HepG2 (cell line): ENCODE results near the gene PHF14. TPM values are rescaled to one million over a fixed set of nuclear protein-coding genes. Genes with fewer than 3 reads are reported as not detected.

Experiments used
- ATAC-seq: fragments of 200-7000 bp; cut with Tn5 transposase; 3 replicates; pipeline ENCODE4 v1.9.1; 2020; ENCODE audit warnings: mild to moderate bottlenecking, moderate library complexity
- BruUV-seq: library from RNA; stranded (reverse); fragments of 400-500 nt; replicated peaks from 2 replicates; lab custom pipeline; 2021; lab: Mats Ljungman, UMichigan
- CTCF ChIA-PET: fragments of 300-600 bp; formaldehyde crosslinking; extraction: SDS; loops from one replicate; lab custom pipeline; 2021; ENCODE audit warnings: low total read pairs, inconsistent platforms, low intra/inter-chr PET ratio; lab: Yijun Ruan, JAX
- POLR2A ChIA-PET: fragments of 350-600 bp; sonication (Branson Sonifier 250); formaldehyde crosslinking; loops from one replicate; lab custom pipeline; 2020; ENCODE audit warnings: antibody characterized with exemption, inconsistent platforms; lab: Yijun Ruan, JAX
- DNase-seq: peaks from one replicate; pipeline ENCODE4 v3.0.0-alpha.2; 2015; ENCODE audit warnings: low spot score
- FAIRE-seq: peaks from 3 replicates; lab custom pipeline; 2011; peaks lifted over from hg19 to GRCh38; lab: Jason Lieb, UNC
- H2AFZ ChIP-seq: one replicate; pipeline ENCODE4 v1.6.1; 2011; ENCODE audit warnings: low read length, inconsistent platforms
- H3K27ac ChIP-seq: fragments of 300-600 bp; 3 replicates; pipeline ENCODE4 v1.8.0; 2011; ENCODE audit warnings: mixed run types, mild to moderate bottlenecking, mixed read lengths, low read length, inconsistent platforms; ENCODE audit not compliant: insufficient read depth; ENCODE audit errors: extremely low read length
- H3K27me3 ChIP-seq, 2 experiments: fragments of 200-600 bp in 1 of 2; 2 replicates in 1 of 2; 3 replicates in 1 of 2; pipeline versions ENCODE4 v1.6.0 to v1.8.0; 2011; ENCODE audit warnings: low read length in 2 of 2, mild to moderate bottlenecking in 2 of 2, moderate library complexity in 2 of 2, inconsistent platforms in 1 of 2; ENCODE audit not compliant: insufficient read depth in 2 of 2, control insufficient read depth in 1 of 2
- H3K36me3 ChIP-seq, 2 experiments: fragments of 200-600 bp in 1 of 2; replicated peaks in 1 of 2; 2 replicates in 1 of 2; 3 replicates in 1 of 2; pipeline versions ENCODE4 v1.5.1 to v1.8.0; 2011; ENCODE audit warnings: low read length in 2 of 2, inconsistent platforms in 1 of 2; ENCODE audit not compliant: insufficient read depth in 2 of 2, control insufficient read depth in 1 of 2
- H3K4me1 ChIP-seq: 2 replicates; pipeline ENCODE4 v1.5.1; 2012; ENCODE audit warnings: low read length, inconsistent platforms; ENCODE audit not compliant: insufficient read depth
- H3K4me2 ChIP-seq: 2 replicates; pipeline ENCODE4 v1.6.0; 2011; ENCODE audit warnings: low read depth, low read length, inconsistent platforms
- H3K4me3 ChIP-seq, 3 experiments: fragments of 200-600 bp in 1 of 3; sonication (generic), shearing (Covaris generic) in 1 of 3; replicated peaks in 1 of 3; 2 replicates each; pipeline ENCODE4 v1.5.1; 2011 to 2016; ENCODE audit warnings: low read length in 3 of 3, inconsistent platforms in 2 of 3, low read depth in 2 of 3, mild to moderate bottlenecking in 2 of 3, control low read depth in 1 of 3, mixed read lengths in 1 of 3; ENCODE audit not compliant: insufficient read depth in 1 of 3
- H3K79me2 ChIP-seq: one replicate; pipeline ENCODE4 v1.6.1; 2011; ENCODE audit warnings: low read length, inconsistent platforms; ENCODE audit not compliant: insufficient read depth
- H3K9ac ChIP-seq: 2 replicates; pipeline ENCODE4 v1.6.0; 2011; ENCODE audit warnings: mild to moderate bottlenecking, low read depth, low read length, inconsistent platforms; ENCODE audit not compliant: insufficient read depth
- H3K9me3 ChIP-seq: 2 replicates; pipeline ENCODE4 v1.5.1; 2012; ENCODE audit warnings: mild to moderate bottlenecking, low read length
- H4K20me1 ChIP-seq: 2 replicates; pipeline ENCODE4 v1.6.0; 2011; ENCODE audit warnings: inconsistent platforms, mild to moderate bottlenecking, low read length, moderate library complexity; ENCODE audit not compliant: insufficient read depth
- DRAP1 ChIP-seq: IDR thresholded peaks from 2 replicates; pipeline ENCODE4 v1.6.1; 2016; ENCODE audit warnings: missing genetic modification reagents, missing compliant biosample characterization
- GABPB1 ChIP-seq: IDR thresholded peaks from 2 replicates; pipeline ENCODE4 v1.6.1; 2016; ENCODE audit warnings: mild to moderate bottlenecking, missing genetic modification reagents, moderate library complexity, missing compliant biosample characterization
- NR3C1 ChIP-seq: sonication (generic); formaldehyde crosslinking; IDR thresholded peaks from 2 replicates; pipeline ENCODE4 v1.4.0; 2020; ENCODE audit warnings: missing genetic modification reagents
- RBM22 ChIP-seq: fragments of 200-400 bp; formaldehyde crosslinking; optimal IDR thresholded peaks from 2 replicates; pipeline ENCODE3; 2017; ENCODE audit warnings: mild to moderate bottlenecking, low read length, moderate library complexity
- RFXANK ChIP-seq: IDR thresholded peaks from 2 replicates; pipeline ENCODE4 v1.6.1; 2016
- SCMH1 ChIP-seq: sonication (generic); formaldehyde crosslinking; IDR thresholded peaks from 2 replicates; pipeline ENCODE4 v1.9.0; 2021; ENCODE audit warnings: missing genetic modification reagents, mild to moderate bottlenecking, borderline replicate concordance
- TBL1XR1 ChIP-seq: fragments of 150-350 bp; IDR thresholded peaks from 2 replicates; pipeline ENCODE4 v1.6.1; 2014; ENCODE audit warnings: borderline replicate concordance, low read length; ENCODE audit not compliant: partially characterized antibody
- ZHX2 ChIP-seq, 2 experiments: sonication (generic) in 1 of 2; formaldehyde crosslinking in 1 of 2; IDR thresholded peaks; 2 replicates each; pipeline versions ENCODE4 v1.6.1 to v1.9.0; 2014 to 2022; ENCODE audit warnings: antibody characterized with exemption in 1 of 2, borderline replicate concordance in 1 of 2, inconsistent platforms in 1 of 2, low read depth in 1 of 2, missing genetic modification reagents in 1 of 2
- ZNF136 ChIP-seq: sonication (generic); formaldehyde crosslinking; IDR thresholded peaks from 2 replicates; pipeline ENCODE4 v1.8.1; 2022; ENCODE audit warnings: low read depth, mild to moderate bottlenecking, moderate library complexity, missing genetic modification reagents
- ZNF354B ChIP-seq: sonication (generic); formaldehyde crosslinking; IDR thresholded peaks from 2 replicates; pipeline ENCODE4 v1.8.0; 2022; ENCODE audit warnings: mild to moderate bottlenecking, missing genetic modification reagents
- ZNF597 ChIP-seq: sonication (generic); formaldehyde crosslinking; IDR thresholded peaks from 2 replicates; pipeline ENCODE4 v1.5.0; 2020; ENCODE audit warnings: missing genetic modification reagents
- ZNF878 ChIP-seq: sonication (generic); formaldehyde crosslinking; IDR thresholded peaks from 2 replicates; pipeline ENCODE4 v1.8.1; 2023; ENCODE audit warnings: mild to moderate bottlenecking, missing genetic modification reagents, moderate library complexity
- ZSCAN29 ChIP-seq: sonication (generic); formaldehyde crosslinking; conservative IDR thresholded peaks from 2 replicates; pipeline ENCODE4 v1.4.0; 2020; ENCODE audit warnings: mild to moderate bottlenecking, missing genetic modification reagents
- WGBS: methylation state at CpG from one replicate; pipeline ENCODE4 v1.1.6; 2017; ENCODE audit warnings: low lambda C conversion rate; 5-methylcytosine and 5-hydroxymethylcytosine counted together
- in situ Hi-C: cut with HindIII; loops from 2 replicates; pipeline ENCODE4 v1.10.0; 2017; ENCODE audit warnings: low pct_unique_long_range_greater_than_20kb; ENCODE audit not compliant: extremely low pct_ligation_motif_present
- intact Hi-C: fragments of 100-400 bp; cut with micrococcal nuclease; formaldehyde crosslinking; loops from one replicate; pipeline ENCODE4 v1.10.0; 2022; ENCODE audit not compliant: unreplicated experiment
- polyA plus RNA-seq, 8 experiments: library from polyadenylated mRNA; depleted of rRNA in 3 of 8; stranded (reverse) in 7 of 8; unstranded in 1 of 8; fragments of >200 nt; fragmentation: Illumina TruSeq in 4 of 8; extraction: Trizol in 4 of 8; gene quantifications; 2 replicates each; pipeline versions ENCODE4 v1.2.1 to v1.2.3, GENCODE V29; 2011 to 2016; ENCODE audit warnings: low read depth in 4 of 8, missing spikeins in 1 of 8, mixed read lengths in 1 of 8; ENCODE audit not compliant: insufficient read depth in 1 of 8
- total RNA-seq, 5 experiments: library from RNA; depleted of rRNA; stranded (reverse); fragments of >200 nt; fragmentation: Illumina TruSeq; extraction: Trizol; gene quantifications; 2 replicates each; pipeline ENCODE4 v1.2.3, GENCODE V29; 2016; ENCODE audit warnings: low read depth in 1 of 5

PHF14 gene
- total and polyA plus RNA-seq, 2 of the 13 experiments (the other 11 are each of a cell fraction or from before 2014, with no cell fraction given): 18.9 to 68.7 TPM

- Histone ChIP-seq H3K4me2 (no peak overlapping the region), H2AFZ (no peak overlapping the region), H3K27ac (no peak overlapping the region), H3K27me3 (no peaks in the 10 kb centered on the region), H3K9me3 (no peaks in the 10 kb centered on the region), H4K20me1 (no peaks in the 10 kb centered on the region), H3K4me3 (no peak overlapping the region), H3K4me1 (no peaks in the 10 kb centered on the region), H3K9ac (no peak overlapping the region), H3K36me3 (peaks cover 0 to 3% of the 10 kb centered on the region in 2 experiments; a peak in 3 of 5 replicates), H3K79me2 (no peaks in the 10 kb centered on the region)
- ChIA-PET POLR2A (no interaction called here), CTCF (no interaction called here)
- ATAC-seq (no peak), FAIRE-seq (no peak), DNase-seq (no peak)
- no TSS peak for BruUV-seq
- intact Hi-C loops: no loop called here
- TF ChIP-seq GABPB1 (CRISPR knock-in tag) (no peak), NR3C1 (CRISPR knock-in tag) (no peak), RFXANK (CRISPR knock-in tag) (no peak), ZSCAN29 (CRISPR knock-in tag) (no peak), ZNF354B (CRISPR knock-in tag) (no peak), ZNF878 (CRISPR knock-in tag) (no peak), RBM22 (no peak), SCMH1 (no peak), DRAP1 (CRISPR knock-in tag) (no peak), ZHX2 (IDR thresholded peaks at IDR 0.05; ENCODE audit: low read depth) (no peak), ZHX2 (CRISPR knock-in tag; IDR thresholded peaks at IDR 0.05; ENCODE audit: borderline replicate concordance) (no peak), ZNF136 (no peak), ZNF597 (CRISPR knock-in tag) (no peak), TBL1XR1 (no peak)
- 92% methylated on average over 1 of the region's 1 CpG for WGBS
- in situ Hi-C loops: no loop called here
These were observed 159.8 kb downstream of the PHF14 start for GRCh38 chr7:11133436-11133959.
